HG03064 (cell line): ENCODE results near the gene LRP1B.
"Not testable (repeated sequence)": the region's sequence is repeated elsewhere in the genome, so short reads cannot be mapped to it uniquely, and the experiment has no call there.

Source experiments
- ATAC-seq: cut with Tn5 transposase; IDR thresholded peaks from one replicate; pipeline ENCODE4 v1.9.1; 2021; ENCODE audit warnings: low read depth; ENCODE audit not compliant: unreplicated experiment

The LRP1B gene

DNA sequence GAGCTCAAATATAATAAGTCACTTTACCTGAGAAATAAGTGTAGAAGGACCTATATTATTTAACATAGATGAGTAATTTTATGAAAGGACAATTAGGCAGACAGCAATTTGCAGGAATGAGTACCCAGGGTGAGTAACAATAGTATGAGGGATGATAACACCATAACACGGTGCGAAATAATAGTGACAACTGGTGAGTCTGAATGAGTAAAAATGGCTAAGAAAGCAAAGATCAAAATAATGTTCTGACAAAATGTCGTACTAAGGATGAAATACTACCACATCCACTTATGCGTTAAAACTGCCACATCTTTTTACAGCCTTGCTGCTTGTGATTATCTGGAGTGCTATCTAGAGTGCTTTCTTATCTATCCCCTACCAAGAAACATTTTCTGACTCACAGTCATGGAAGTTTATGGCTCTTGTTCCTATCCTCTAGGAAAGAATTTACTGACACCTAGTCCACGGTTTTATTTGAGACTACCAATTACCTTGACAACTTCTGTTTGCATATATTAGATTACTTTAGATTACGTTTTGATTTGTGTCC, 929.7 kb downstream of the LRP1B start:
- no peak for ATAC-seq

DNA sequence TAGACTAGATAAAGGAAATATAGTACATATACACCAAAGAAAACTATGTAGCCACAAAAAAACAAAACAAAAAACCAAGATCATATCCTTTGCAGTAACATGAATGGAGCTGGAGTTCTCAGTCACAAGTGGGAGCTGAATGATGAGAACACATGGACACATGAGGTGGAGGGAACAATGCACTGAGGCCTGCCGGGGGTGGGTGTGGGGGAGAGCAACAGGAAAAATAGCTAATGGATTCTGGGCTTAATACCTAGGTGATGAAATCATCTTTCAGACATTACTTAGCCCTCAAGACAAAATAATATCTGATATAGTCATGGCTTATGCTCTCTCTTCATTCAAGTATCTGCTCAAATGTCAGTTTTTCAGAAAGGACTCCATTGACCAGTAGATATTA, 930.6 kb downstream of the LRP1B start:
- ATAC-seq = no peak

DNA sequence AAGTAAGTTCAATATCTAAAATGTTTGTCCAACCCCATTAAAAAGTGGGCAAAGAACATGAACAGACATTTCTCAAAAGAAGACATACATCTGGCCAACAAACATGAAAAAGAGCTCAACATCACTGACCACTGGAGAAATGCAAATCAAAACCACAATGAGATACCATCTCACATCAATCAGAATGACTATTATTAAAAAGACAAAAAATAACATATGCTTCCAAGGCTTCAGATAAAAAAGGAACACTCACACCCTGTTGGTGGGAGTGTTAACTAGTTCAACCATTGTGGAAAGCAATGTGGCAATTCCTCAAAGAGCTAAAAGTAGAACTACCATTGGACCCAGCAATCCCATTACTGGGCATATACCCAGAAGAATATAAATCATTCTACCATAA, 931.1 kb downstream of the LRP1B start:
- no peak for ATAC-seq

- no peak for ATAC-seq
Observed at GRCh38 chr2:141195087-141195486, 935.7 kb downstream of the LRP1B start.

GRCh38 chr2:141187075-141187439, 943.8 kb downstream of the LRP1B start:
- ATAC-seq = no peak

GRCh38 chr2:141186413-141187074, 944.3 kb downstream of the LRP1B start:
- ATAC-seq = no peak

DNA sequence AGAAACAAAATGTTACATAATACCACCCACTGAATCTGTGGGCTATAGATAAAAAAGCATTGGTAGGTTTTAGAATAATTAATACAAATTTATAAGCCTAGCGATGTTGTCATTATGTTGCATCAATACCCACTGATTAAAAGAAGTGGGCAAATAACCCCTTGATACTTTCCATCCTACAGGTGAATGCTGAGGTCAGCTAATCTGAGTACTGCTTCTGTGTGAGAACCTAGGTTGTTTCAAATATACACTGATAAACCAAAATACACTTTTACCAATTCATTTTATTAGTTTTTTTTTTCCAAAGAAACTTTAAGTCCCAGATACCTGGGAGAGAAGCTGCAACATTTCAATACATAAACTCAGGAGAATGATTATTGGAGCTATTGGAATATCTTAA, 948.6 kb downstream of the LRP1B start:
- no peak for ATAC-seq

DNA sequence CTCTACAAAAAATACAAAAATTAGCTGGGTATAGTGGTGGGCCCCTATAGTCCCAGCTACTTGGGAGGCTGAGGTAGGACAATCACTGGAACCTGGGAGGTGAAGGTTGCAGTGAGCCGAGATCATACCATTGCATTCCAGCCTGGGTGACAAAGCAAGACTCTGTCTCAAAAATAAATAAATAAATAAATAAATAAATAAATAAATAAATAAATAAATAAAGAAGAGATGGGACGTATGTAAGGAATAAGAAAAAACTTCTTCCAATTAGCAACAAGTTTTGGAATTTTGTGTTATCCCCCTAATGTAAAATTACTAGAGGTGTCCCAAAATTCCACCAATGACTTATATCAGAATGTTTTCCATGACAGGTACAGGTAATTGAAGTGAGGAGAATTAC, 961.7 kb downstream of the LRP1B start:
- not testable (repeated sequence) for ATAC-seq

GRCh38 chr2:141162314-141162713, 968.5 kb downstream of the LRP1B start:
- no peak for ATAC-seq

- ATAC-seq = no peak
Observed at GRCh38 chr2:141151611-141152286, 979.1 kb downstream of the LRP1B start.

- no peak for ATAC-seq
Observed at GRCh38 chr2:141142025-141142424, 988.8 kb downstream of the LRP1B start.

DNA sequence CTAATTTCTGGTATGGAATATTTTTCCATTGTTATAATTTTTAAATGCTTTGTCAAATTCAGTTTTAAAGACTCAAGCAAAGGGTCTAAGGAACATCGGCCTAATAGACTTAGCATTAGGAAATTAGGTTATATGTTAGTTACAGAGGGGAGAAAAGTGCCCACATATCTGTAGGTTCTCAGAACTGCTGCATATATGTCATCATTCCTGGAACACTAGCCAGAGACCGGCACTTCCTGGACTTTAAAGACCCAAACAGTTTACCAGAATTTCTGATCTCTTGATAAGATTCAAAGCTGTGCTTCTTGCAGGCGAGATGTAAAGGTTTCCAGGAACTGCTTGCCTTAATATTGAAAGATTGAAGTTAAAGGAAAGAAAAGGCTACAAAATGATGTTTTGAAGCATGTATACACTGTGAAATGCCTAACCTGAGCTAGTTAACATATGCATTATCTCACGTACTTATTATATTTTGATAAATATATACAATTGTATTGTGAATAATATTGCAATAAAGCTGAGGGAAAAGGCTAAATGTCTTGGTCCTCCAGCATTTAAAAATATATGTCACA, 993.6 kb downstream of the LRP1B start:
- no peak for ATAC-seq

GRCh38 chr2:141133883-141134282, 996.9 kb downstream of the LRP1B start:
- no peak for ATAC-seq

DNA sequence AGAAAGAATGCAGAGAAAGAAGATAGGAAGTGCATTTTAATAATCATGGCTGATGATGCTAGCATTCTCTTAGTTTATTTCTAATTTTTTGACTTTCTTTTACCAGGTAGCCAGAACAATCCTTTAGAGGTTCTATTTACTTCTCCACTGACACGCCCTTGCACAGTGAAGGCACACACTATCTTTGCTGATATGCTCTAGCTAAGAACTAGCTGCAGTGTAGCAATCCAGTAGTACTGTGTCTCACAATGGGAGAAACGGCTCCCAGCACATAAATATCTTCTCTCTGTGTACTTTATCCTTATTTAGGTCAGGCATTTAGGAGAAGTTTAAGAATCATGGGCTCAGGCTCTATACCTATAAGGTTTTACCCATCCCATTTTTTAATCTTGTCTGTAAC, 1005.4 kb downstream of the LRP1B start:
- ATAC-seq = no peak

- no peak for ATAC-seq
Observed at GRCh38 chr2:141118836-141119235, 1012.0 kb downstream of the LRP1B start.

GRCh38 chr2:141113301-141113700, 1017.5 kb downstream of the LRP1B start:
- no peak for ATAC-seq

- no peak for ATAC-seq
Observed at GRCh38 chr2:141109633-141110032, 1021.2 kb downstream of the LRP1B start.

DNA sequence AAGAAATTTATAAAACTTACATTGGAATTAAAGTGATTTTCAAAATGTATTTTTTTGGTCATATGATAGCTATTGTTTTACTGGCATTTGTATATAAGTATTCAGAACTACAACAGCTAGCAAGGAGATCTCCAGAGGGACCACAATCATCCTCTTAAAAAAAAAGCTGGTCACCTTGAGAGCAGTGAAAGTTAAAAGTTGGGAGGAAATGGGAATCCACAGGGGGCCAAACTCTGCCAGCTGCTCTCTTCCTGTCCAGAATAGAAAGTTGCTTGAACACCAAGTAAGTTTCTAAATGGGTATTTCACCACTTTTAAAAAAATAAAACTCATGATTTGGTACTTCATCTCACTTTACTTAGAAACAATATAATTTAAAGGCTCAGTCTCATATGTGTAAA, 1025.1 kb downstream of the LRP1B start:
- no peak for ATAC-seq

DNA sequence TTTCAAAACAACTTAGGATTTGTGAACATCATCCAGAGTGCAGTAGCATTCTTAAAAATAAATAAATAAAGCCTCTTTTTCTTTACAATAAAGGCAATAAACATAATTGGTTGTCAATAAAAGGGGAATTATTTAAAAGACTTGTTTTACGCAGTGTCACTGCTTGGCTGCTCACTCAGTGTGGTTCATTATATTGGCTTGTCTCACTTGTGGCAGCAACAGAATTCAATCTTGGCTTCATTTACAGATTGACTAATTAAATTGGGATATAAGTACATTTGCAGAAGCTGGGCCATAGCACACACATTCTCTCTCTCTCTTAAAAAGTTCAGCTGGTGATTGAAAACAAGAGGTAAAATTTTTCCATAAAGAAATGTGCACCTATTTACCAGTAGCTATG, 1027.6 kb downstream of the LRP1B start:
- ATAC-seq = no peak

- no peak for ATAC-seq
Observed at GRCh38 chr2:141079231-141079630, 1051.6 kb downstream of the LRP1B start.

GRCh38 chr2:141075753-141076152, 1055.1 kb downstream of the LRP1B start:
- ATAC-seq = no peak
